ENCODE measurements around the gene ZNF385B.

- TF ChIP-seq CTCF (IDR thresholded peaks at IDR 0.05) (no peak), EP300 (IDR thresholded peaks at IDR 0.05) (no peak), POLR2A (IDR thresholded peaks at IDR 0.05; ENCODE audit: low read depth) (no peak)
These were observed 169.4 kb downstream of the ZNF385B start for GRCh38 chr2:179692043-179692442.

Data from esophagus muscularis mucosa (tissue), 4 donors.